Measurements from ENCODE around the gene NR1I2. TPM values are rescaled to one million over a fixed set of nuclear protein-coding genes. Genes with fewer than 3 reads are reported as not detected.

NR1I2 gene
- 0.26 TPM in 1 of 2 replicates, not detected in the other for total RNA-seq
- long read RNA-seq: 0 reads

GRCh38 chr3:119781330-119782198 lies at the start of gene NR1I2:
NR1I2 (plus strand) TSS chr3:119782101.
- no peak for TF ChIP-seq CTCF (conservative IDR thresholded peaks at IDR 0.05)
- no peaks in the 10 kb centered on the region for H3K27me3 Mint-ChIP-seq (ENCODE audit: low read depth)
- H3K4me3 Mint-ChIP-seq: no peak within 1 kb of the TSS
- no peaks in the 10 kb centered on the region for H3K36me3 Mint-ChIP-seq (ENCODE audit: low read depth)
- no peak for DNase-seq (ENCODE audit: low read depth, low spot score)
- peaks cover 2% of the 10 kb centered on the region for H3K9me3 Mint-ChIP-seq
- H3K27ac Mint-ChIP-seq (ENCODE audit: unreplicated experiment): peak within 1 kb of the TSS; percentile 16
- no peaks in the 10 kb centered on the region for H3K4me1 Mint-ChIP-seq

GRCh38 chr3:119733812-119734211 lies 48.1 kb upstream of the NR1I2 start:
- Mint-ChIP-seq H3K4me3 (no peak overlapping the region), H3K27me3 (ENCODE audit: low read depth) (no peaks in the 10 kb centered on the region), H3K9me3 (no peaks in the 10 kb centered on the region), H3K36me3 (ENCODE audit: low read depth) (no peaks in the 10 kb centered on the region), H3K4me1 (peaks cover 9% of the 10 kb centered on the region), H3K27ac (ENCODE audit: unreplicated experiment) (no peak overlapping the region)
- no peak for DNase-seq (ENCODE audit: low read depth, low spot score)
- TF ChIP-seq CTCF (conservative IDR thresholded peaks at IDR 0.05): no peak

- no peaks in the 10 kb centered on the region for H3K27me3 Mint-ChIP-seq (ENCODE audit: low read depth)
- H3K4me1 Mint-ChIP-seq: no peaks in the 10 kb centered on the region
- TF ChIP-seq CTCF (conservative IDR thresholded peaks at IDR 0.05): no peak
- no peaks in the 10 kb centered on the region for H3K9me3 Mint-ChIP-seq
- H3K27ac Mint-ChIP-seq (ENCODE audit: unreplicated experiment): no peak overlapping the region
- no peaks in the 10 kb centered on the region for H3K36me3 Mint-ChIP-seq (ENCODE audit: low read depth)
- no peak for DNase-seq (ENCODE audit: low read depth, low spot score)
- no peak overlapping the region for H3K4me3 Mint-ChIP-seq
Measured at GRCh38 chr3:119738741-119739140, 43.2 kb upstream of the NR1I2 start.

- no peak for TF ChIP-seq CTCF (conservative IDR thresholded peaks at IDR 0.05)
- no peak for DNase-seq (ENCODE audit: low read depth, low spot score)
- Mint-ChIP-seq H3K4me1 (no peaks in the 10 kb centered on the region), H3K4me3 (no peak overlapping the region), H3K9me3 (no peaks in the 10 kb centered on the region), H3K36me3 (ENCODE audit: low read depth) (no peaks in the 10 kb centered on the region), H3K27ac (ENCODE audit: unreplicated experiment) (no peak overlapping the region), H3K27me3 (ENCODE audit: low read depth) (no peaks in the 10 kb centered on the region)
Measured at GRCh38 chr3:119741657-119742590, 40.0 kb upstream of the NR1I2 start.

GRCh38 chr3:119743921-119744320 lies 38.0 kb upstream of the NR1I2 start:
- Mint-ChIP-seq H3K27ac (ENCODE audit: unreplicated experiment) (peak overlapping the region; percentile 35), H3K4me1 (no peaks in the 10 kb centered on the region), H3K27me3 (ENCODE audit: low read depth) (no peaks in the 10 kb centered on the region), H3K9me3 (no peaks in the 10 kb centered on the region), H3K36me3 (ENCODE audit: low read depth) (no peaks in the 10 kb centered on the region), H3K4me3 (no peak overlapping the region)
- no peak for DNase-seq (ENCODE audit: low read depth, low spot score)
- TF ChIP-seq CTCF (conservative IDR thresholded peaks at IDR 0.05): no peak

Measured in neural crest cell (in vitro differentiated cells).